SH-SY5Y (cell line): ENCODE measurements around the gene GPBAR1.

ENCODE experiments used
- GATA2 ChIP-seq: IDR thresholded peaks from 2 replicates; pipeline ENCODE4 v1.6.1; 2011; ENCODE audit warnings: mild to moderate bottlenecking, low read depth, low read length
- GATA3 ChIP-seq: IDR thresholded peaks from 2 replicates; pipeline ENCODE4 v1.6.1; 2011; ENCODE audit warnings: low read depth, mild to moderate bottlenecking, low read length, moderate library complexity

GRCh38 chr2:218276986-218277755 is 16.4 kb downstream of the GPBAR1 start:
- TF ChIP-seq GATA3 = no peak
- no peak for TF ChIP-seq GATA2
